GM10248 (cell line): ENCODE data around the gene ZBTB20.

ENCODE experiments used
- CTCF ChIA-PET: fragments of 300-600 bp; sonication (Branson Sonifier 250); formaldehyde crosslinking; extraction: SDS; loops from one replicate; lab custom pipeline; 2021; ENCODE audit warnings: antibody characterized with exemption; lab: Yijun Ruan, JAX
- POLR2A ChIA-PET: fragments of 350-650 bp; sonication (Branson Sonifier 250); formaldehyde crosslinking; extraction: SDS; loops from one replicate; lab custom pipeline; 2020; ENCODE audit warnings: antibody characterized with exemption; lab: Yijun Ruan, JAX
- DNase-seq: peaks from one replicate; pipeline ENCODE4 v3.0.0; 2012; ENCODE audit errors: extremely low spot score
- CTCF ChIP-seq: IDR thresholded peaks from 2 replicates; pipeline ENCODE4 v1.5.1; 2012; ENCODE audit warnings: mild to moderate bottlenecking, low read depth; ENCODE audit errors: extremely low read depth, missing control alignments, control extremely low read depth

ZBTB20 gene

DNA sequence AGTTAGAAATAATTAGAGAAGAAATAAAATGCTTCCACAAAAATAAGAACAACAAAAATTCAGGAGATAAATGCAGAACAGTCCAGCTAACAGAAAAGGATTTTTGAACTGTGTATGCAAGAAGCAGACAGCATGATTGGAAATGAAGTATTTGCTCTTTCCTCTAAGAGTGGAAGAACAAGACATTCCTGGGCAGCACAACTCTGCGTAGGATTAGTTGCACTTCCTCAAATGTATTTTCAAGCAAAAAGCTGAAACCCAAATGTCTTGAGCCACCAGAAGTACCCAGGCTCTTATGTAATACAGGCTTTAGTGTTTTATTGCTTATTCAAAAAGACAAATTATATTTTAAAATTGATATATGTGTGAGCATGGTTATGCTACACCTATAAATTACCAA, 127.2 kb downstream of the ZBTB20 start:
- POLR2A ChIA-PET, result interaction anchor here (1.0 kb wide), 1 partner anchor 61 kb away, joined by 3 read pairs; no protein-coding TSS in a partner anchor
- CTCF ChIA-PET, result interaction anchor here (1.2 kb wide), 1 partner anchor 20 kb away, joined by 4 read pairs; no protein-coding TSS in a partner anchor
- no peak for TF ChIP-seq CTCF
- DNase-seq, result no peak

DNA sequence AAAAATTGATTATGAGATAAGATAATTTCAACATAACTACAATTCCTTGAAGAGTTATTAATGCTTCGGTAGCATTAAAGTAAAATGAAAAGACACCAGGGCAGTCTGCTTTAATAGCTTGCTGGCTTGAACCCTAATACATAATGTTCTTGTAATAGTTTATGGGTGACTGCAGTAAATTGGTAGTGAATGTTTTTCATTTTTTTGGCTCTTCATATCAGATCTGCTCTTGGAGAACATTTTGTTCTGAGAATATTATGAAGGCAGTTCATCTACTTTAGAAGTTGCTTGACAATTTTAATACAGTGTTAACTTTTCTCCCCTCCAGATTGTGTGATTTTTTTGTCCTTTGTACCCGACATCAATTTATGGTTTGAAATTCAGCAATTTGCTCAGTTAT, 128.4 kb downstream of the ZBTB20 start:
- DNase-seq, result no peak
- POLR2A ChIA-PET, result no interaction called here
- TF ChIP-seq CTCF, result no peak
- CTCF ChIA-PET, result no interaction called here

DNA sequence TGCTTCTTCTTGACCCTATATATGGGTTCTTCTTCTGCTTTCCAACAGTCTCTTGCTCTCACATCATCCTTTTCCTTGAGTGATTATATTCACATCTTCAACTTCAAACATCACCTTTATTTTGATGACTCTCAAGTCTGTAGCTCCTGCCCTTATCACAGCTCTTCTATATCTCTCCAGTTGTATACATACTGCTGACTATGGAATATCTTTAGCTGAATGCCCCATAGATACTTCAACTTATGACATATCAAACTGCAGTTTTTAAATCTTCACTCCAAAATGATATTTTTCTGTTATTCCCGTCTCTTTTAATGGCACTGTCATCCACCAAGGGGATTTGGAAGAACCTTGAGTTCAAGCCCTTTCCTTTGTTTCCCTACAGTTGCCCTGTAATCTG, 139.1 kb downstream of the ZBTB20 start:
- ChIA-PET CTCF (interaction anchor here (1.2 kb wide), 1 partner anchor 10 kb away, joined by 3 read pairs; no protein-coding TSS in a partner anchor), POLR2A (no interaction called here)
- DNase-seq, result no peak
- TF ChIP-seq CTCF, result no peak

DNA sequence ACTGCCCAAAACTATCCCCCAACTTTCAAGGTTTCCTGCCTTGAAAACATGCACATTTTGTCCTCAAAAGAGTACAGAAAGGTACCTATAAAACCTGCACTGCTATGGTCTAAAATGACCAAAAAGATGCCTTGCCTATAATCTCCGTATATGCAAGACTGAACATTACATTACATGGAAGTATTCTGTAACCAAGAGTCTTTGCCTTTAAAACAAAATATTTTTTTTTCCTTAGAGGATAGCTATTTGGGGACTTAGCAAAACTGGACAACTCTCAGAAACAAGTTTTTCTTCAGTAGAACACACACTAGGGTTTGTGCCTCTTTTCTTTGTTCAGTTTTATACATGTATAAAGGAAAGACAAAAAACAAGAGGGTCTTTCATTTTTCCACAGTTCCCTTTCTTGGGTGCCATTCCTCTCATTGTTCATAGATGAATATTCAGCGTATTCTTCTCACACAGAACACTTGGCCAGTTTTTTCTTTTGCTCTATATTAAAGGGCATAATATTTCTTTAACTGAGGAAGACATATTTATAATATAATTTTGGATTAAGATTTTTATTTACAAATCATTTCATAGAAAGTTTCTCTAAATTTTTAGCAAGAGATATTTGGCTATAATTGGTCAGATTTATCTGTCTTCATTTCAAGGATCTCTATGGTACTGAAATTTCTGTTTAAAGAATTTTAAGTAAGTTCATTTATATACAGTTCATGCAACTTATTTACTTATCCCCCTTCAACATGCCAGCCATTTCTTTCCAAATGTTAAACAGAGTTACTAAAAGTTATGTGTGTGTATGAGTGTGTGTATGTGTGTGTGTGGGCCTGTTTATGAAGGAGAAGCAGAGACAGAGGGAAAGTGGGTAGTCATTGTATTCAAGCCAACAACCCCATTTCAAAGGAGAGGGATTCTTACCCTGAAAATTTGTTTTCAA, 142.6 kb downstream of the ZBTB20 start:
- CTCF ChIA-PET, result no interaction called here
- DNase-seq, result no peak
- POLR2A ChIA-PET, result no interaction called here
- no peak for TF ChIP-seq CTCF

GRCh38 chr3:114998971-114999579, 148.0 kb downstream of the ZBTB20 start:
- TF ChIP-seq CTCF, result no peak
- no peak for DNase-seq
- ChIA-PET POLR2A (no interaction called here), CTCF (interaction anchor here (1.5 kb wide), 1 partner anchor 8 kb away, joined by 3 read pairs; no protein-coding TSS in a partner anchor)

DNA sequence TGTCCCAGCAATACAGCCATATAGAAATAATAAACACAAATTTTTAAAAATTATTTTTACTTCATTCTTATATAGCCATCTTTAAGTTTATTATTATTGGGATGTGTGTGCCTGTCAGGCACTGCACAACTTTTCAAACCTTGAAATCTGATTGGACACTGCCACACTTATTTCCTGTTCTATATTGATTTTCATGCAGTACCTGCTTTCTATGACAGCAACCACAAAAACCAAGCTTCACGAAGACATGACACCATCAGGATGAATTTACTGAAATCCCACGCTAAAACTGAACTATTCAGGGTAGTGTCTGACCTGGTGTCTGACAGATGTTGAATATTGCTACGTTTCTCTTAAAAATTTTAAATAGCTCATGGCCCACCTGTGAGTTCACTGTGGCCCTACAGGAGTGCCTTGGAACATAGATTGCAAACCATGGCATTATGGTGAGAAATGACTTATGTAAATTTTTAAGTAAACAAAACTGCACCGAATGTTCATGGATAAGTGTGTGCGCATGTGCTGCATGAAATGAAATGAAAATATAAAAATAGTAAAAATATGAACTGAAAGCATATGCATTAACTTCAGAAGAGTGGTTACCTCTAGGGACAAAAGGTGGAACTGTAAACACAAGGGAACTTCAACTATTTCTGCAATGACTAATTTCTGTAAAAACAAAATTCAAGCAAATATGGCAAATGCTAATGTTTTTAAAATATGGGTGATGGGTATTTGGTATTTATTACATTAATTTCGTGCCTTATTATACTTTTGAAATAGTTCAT, 152.3 kb downstream of the ZBTB20 start:
- TF ChIP-seq CTCF, result no peak
- CTCF ChIA-PET, result no interaction called here
- no peak for DNase-seq
- POLR2A ChIA-PET, result no interaction called here
